ENCODE data around the gene TMEM154. TPM values are rescaled to one million over a fixed set of nuclear protein-coding genes. Genes with fewer than 3 reads are reported as not detected.

TMEM154 gene
- total and polyA plus RNA-seq, 10 of the 15 experiments (the other 5 are each of a cell fraction or from before 2014, with no cell fraction given), result 5.1 to 41.4 (median 18.2) TPM

GRCh38 chr4:152581536-152582160, 98.1 kb downstream of the TMEM154 start:
- H3K9ac ChIP-seq (ENCODE audit: control insufficient read depth, insufficient read depth, low read length), result no peak overlapping the region
- ChIA-PET RAD21 (ENCODE audit: unreplicated experiment) (no interaction called here), POLR2A (no interaction called here), SMC1A (ENCODE audit: uncharacterized antibody, unreplicated experiment) (interaction anchor here (1.0 to 6.8 kb wide), 2 partner anchors 8 to 54 kb away, joined by 4 to 37 read pairs; no protein-coding TSS in a partner anchor), CTCF (interaction anchor here (0.6 kb wide), 1 partner anchor 16 kb away, joined by 3 read pairs; no protein-coding TSS in a partner anchor)
- no peaks in the 10 kb centered on the region; the same call in 1 of the 3 replicates for H3K9me3 ChIP-seq (replicated peaks; ENCODE audit: control insufficient read depth, insufficient read depth, low read length)
- BruUV-seq (replicated peaks), result no TSS peak
- ATAC-seq, result no peak
- H4K20me1 ChIP-seq (ENCODE audit: control insufficient read depth, insufficient read depth), result no peaks in the 10 kb centered on the region
- DNase-seq (ENCODE audit: low read depth, low spot score), result no peak
- TF ChIP-seq ZNF274 (IDR thresholded peaks at IDR 0.05; ENCODE audit: insufficient read depth, insufficient read length) (no peak), SIX5 (IDR thresholded peaks at IDR 0.05; ENCODE audit: low read depth, low read length, severe bottlenecking) (no peak), CEBPB (IDR thresholded peaks at IDR 0.05; ENCODE audit: borderline replicate concordance in 1 of 2, low read depth in 2 of 2, low read length in 2 of 2) (no peak), CREB1 (IDR thresholded peaks at IDR 0.05; ENCODE audit: low read depth) (no peak), DPF2 (IDR thresholded peaks at IDR 0.05) (no peak), RAD21 (IDR thresholded peaks at IDR 0.05; ENCODE audit: insufficient read depth, low read depth, low read length) (no peak), ATF2 (IDR thresholded peaks at IDR 0.05; ENCODE audit: low read length) (no peak), JUNB (IDR thresholded peaks at IDR 0.05) (no peak), NR2C2 (IDR thresholded peaks at IDR 0.05; ENCODE audit: borderline replicate concordance, control insufficient read depth, insufficient read length, low read depth) (no peak), REST (IDR thresholded peaks at IDR 0.05; ENCODE audit: low read depth, low read length) (no peak)
- no peak overlapping the region for H3K27ac ChIP-seq (ENCODE audit: control insufficient read depth, insufficient read depth)
- H2AFZ ChIP-seq (ENCODE audit: control insufficient read depth, low read depth, low read length), result no peak overlapping the region
- no peak for FAIRE-seq
- in situ Hi-C loops (cut with MboI), result no loop called here
- H3K27me3 ChIP-seq (replicated peaks in 1 of 2; ENCODE audit: control insufficient read depth in 2 of 2, insufficient read depth in 2 of 2, low read length in 1 of 2), result no peaks in the 10 kb centered on the region
- no peak overlapping the region for H3K4me3 ChIP-seq
- no peak overlapping the region for H3K4me2 ChIP-seq (ENCODE audit: control insufficient read depth, insufficient read depth)
- intact Hi-C loops (cut with micrococcal nuclease; ENCODE audit: unreplicated experiment), result no loop called here
- no peaks in the 10 kb centered on the region for H3K36me3 ChIP-seq (ENCODE audit: control insufficient read depth in 2 of 2, insufficient read depth in 2 of 2, low read length in 1 of 2)
- peaks cover 9% of the 10 kb centered on the region; the same call in 1 of the 2 replicates for H3K4me1 ChIP-seq (ENCODE audit: control insufficient read depth, insufficient read depth, low read length)
- H3K79me2 ChIP-seq (ENCODE audit: control insufficient read depth, insufficient read depth, low read length), result no peaks in the 10 kb centered on the region
- WGBS (ENCODE audit: insufficient coverage, insufficient replicate concordance, low lambda C conversion rate, missing lambda C conversion rate), result 68% methylated on average over 3 of the region's 3 CpGs
